ENCODE data around the gene SMC1A. TPM values are rescaled to one million over a fixed set of nuclear protein-coding genes. Genes with fewer than 3 reads are reported as not detected.
A peak's percentile ranks its signal among the peaks of the same experiment; 100 is the strongest.
"Not testable (repeated sequence)": the region's sequence is repeated elsewhere in the genome, so short reads cannot be mapped to it uniquely, and the experiment has no call there.

The SMC1A gene
- 48.1 TPM for total RNA-seq (ENCODE audit: unreplicated experiment)
- long read RNA-seq, partial matches to known transcripts: 13 of 16 reads
- long read RNA-seq, other reads (novel, unspliced or antisense): 3 of 16 reads

DNA sequence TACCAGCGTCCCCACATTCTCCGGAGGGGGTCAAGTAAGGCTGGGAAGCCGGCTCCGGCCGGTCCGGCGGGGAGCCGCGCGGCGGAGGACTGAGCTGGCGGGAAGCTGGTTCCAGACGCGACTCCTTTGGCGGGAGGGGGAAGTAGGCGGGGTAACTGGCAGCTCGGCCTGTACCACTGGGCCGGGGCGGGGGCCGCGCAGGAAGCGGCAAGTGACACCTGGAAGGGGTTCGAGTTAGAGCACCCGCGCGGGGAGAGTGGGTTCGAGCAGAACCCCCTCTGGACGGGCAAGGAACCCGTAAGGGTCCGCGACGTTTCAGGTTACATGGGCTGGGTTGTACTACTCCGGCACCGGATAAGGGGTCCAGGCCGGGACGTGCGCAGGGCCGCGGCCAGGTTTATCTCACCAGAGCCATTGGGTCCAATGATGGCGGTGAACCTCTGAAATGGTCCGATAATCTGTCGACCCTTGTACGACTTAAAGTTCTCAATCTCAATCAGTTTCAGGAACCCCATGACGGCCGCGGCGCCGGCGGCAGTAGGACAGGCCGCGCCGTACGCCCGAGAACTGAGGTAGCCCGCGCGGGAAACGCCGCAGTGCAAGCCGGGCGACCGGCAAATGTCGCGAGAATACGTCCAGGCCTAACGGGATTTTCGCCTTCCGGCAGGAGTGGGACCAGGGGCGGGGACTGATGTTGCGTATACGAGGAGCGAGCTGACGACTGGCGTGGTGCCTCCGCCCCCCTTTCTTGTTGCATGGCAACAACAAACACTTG, at the start of gene SMC1A:
SMC1A (minus strand) TSS at position 569 of the 775 bp plus-strand sequence; CDS start at position 515, 54 bp downstream.
- Mint-ChIP-seq H3K4me3 (ENCODE audit: unreplicated experiment) (peak within 1 kb of the TSS; percentile 99), H3K9me3 (ENCODE audit: unreplicated experiment) (peaks cover 5% of the 10 kb centered on the region), H3K4me1 (ENCODE audit: low read depth, unreplicated experiment) (peaks cover 5% of the 10 kb centered on the region), H3K36me3 (ENCODE audit: unreplicated experiment) (no peaks in the 10 kb centered on the region), H3K27ac (ENCODE audit: unreplicated experiment) (peak within 1 kb of the TSS; percentile 96), H3K27me3 (ENCODE audit: unreplicated experiment) (no peaks in the 10 kb centered on the region)
- TF ChIP-seq, protein P1, sequence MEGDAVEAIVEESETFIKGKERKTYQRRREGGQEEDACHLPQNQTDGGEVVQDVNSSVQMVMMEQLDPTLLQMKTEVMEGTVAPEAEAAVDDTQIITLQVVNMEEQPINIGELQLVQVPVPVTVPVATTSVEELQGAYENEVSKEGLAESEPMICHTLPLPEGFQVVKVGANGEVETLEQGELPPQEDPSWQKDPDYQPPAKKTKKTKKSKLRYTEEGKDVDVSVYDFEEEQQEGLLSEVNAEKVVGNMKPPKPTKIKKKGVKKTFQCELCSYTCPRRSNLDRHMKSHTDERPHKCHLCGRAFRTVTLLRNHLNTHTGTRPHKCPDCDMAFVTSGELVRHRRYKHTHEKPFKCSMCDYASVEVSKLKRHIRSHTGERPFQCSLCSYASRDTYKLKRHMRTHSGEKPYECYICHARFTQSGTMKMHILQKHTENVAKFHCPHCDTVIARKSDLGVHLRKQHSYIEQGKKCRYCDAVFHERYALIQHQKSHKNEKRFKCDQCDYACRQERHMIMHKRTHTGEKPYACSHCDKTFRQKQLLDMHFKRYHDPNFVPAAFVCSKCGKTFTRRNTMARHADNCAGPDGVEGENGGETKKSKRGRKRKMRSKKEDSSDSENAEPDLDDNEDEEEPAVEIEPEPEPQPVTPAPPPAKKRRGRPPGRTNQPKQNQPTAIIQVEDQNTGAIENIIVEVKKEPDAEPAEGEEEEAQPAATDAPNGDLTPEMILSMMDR (IDR thresholded peaks at IDR 0.05; ENCODE audit: partially characterized antibody, unreplicated experiment): no peak
- DNase-seq: peak; percentile 93

DNA sequence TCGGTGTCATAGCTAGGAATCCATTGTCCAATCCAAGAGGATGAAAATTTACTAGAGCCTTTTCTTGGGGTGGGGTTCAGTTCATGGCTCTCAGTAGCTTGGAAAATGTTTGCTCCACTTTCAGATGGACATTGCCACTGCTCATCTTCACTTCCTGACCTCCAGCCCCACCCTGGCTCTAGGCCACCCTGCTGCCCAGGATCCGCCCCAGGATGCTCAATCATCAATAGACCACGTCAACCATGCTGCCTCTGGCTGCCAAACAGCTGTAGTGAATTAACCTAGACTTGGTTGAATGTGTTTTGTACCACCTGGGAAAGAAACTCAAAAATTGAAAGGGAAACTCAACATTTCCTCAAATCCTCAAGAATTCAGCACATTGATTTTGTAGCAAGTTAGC, 48.9 kb upstream of the SMC1A start:
- peaks cover 2% of the 10 kb centered on the region for H3K9me3 Mint-ChIP-seq (ENCODE audit: unreplicated experiment)

DNA sequence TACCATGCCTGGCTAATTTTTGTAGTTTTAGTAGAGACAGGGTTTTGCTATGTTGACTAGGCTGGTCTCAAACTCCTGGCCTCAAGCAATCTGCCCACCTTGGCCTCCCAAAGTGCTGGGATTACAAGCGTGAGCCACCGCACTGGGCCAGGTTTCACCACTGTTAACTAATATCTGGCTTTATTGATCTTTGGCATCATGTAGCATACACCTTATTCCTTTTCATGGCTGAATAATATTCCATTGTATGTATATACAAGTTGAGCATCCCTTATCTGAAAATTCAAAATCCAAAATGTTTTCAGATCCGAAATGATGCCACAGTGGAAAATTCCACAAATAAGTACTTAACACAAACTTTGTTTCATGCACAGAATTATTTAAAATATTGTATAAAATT, 46.2 kb upstream of the SMC1A start:
- H3K4me3 Mint-ChIP-seq (ENCODE audit: unreplicated experiment); H3K27ac Mint-ChIP-seq (ENCODE audit: unreplicated experiment); H3K4me1 Mint-ChIP-seq (ENCODE audit: low read depth, unreplicated experiment); H3K27me3 Mint-ChIP-seq (ENCODE audit: unreplicated experiment); DNase-seq; H3K9me3 Mint-ChIP-seq (ENCODE audit: unreplicated experiment); H3K36me3 Mint-ChIP-seq (ENCODE audit: unreplicated experiment): not testable (repeated sequence)

More for the DNA sequence above, 48.9 kb upstream of the SMC1A start:
- no peak overlapping the region for H3K4me3 Mint-ChIP-seq (ENCODE audit: unreplicated experiment)
- H3K27ac Mint-ChIP-seq (ENCODE audit: unreplicated experiment): no peak overlapping the region
- no peaks in the 10 kb centered on the region for H3K36me3 Mint-ChIP-seq (ENCODE audit: unreplicated experiment)
- DNase-seq: no peak
- peaks cover 6% of the 10 kb centered on the region for H3K27me3 Mint-ChIP-seq (ENCODE audit: unreplicated experiment)
- TF ChIP-seq, protein P1 (IDR thresholded peaks at IDR 0.05; ENCODE audit: partially characterized antibody, unreplicated experiment): no peak
- H3K4me1 Mint-ChIP-seq (ENCODE audit: low read depth, unreplicated experiment): no peaks in the 10 kb centered on the region

DNA sequence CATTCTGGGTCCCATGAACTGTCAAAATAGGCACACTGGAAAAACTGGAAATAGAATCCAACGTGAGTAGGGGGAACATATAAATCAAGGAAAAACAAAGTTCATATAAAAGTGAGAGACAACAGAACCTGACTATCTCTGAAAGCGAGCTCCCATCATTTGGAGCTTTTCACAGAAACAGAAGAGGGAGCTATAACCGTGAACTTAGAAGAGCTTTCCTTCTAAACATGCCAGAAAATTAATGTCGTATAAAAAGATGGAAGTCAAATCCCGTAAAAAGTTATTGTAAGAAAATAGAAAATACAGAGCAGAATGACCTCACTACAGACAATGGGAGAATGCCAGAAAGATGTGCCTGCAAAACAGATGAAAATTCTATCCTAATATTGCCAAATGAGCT, 35.6 kb upstream of the SMC1A start:
- Mint-ChIP-seq H3K27me3 (ENCODE audit: unreplicated experiment) (no peaks in the 10 kb centered on the region), H3K4me3 (ENCODE audit: unreplicated experiment) (no peak overlapping the region), H3K36me3 (ENCODE audit: unreplicated experiment) (no peaks in the 10 kb centered on the region), H3K4me1 (ENCODE audit: low read depth, unreplicated experiment) (no peaks in the 10 kb centered on the region), H3K9me3 (ENCODE audit: unreplicated experiment) (no peaks in the 10 kb centered on the region), H3K27ac (ENCODE audit: unreplicated experiment) (no peak overlapping the region)
- no peak for DNase-seq
- TF ChIP-seq, protein P1 (IDR thresholded peaks at IDR 0.05; ENCODE audit: partially characterized antibody, unreplicated experiment): no peak

DNA sequence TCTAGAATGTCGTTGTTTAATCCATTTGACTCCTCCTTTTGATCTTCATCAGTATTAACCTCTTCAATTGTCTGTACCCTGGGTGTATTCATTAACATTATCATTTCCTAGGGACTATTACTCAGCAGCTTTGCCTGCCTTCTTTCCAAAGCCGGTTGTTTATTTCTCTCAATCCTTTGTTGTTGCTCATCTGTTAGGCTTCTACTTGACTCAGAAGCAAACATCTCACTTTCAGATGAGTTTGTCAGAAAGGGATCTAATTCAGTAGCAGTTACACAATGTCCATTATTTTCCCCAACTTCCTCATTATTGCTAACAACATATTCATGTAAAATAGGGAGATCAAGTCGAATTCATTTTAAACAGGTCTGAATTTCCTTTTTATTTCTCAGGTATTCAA, 33.8 kb upstream of the SMC1A start:
- no peak overlapping the region for H3K4me3 Mint-ChIP-seq (ENCODE audit: unreplicated experiment)
- TF ChIP-seq, protein P1 (IDR thresholded peaks at IDR 0.05; ENCODE audit: partially characterized antibody, unreplicated experiment): no peak
- H3K27ac Mint-ChIP-seq (ENCODE audit: unreplicated experiment): no peak overlapping the region
- H3K4me1 Mint-ChIP-seq (ENCODE audit: low read depth, unreplicated experiment): no peaks in the 10 kb centered on the region
- DNase-seq: no peak
- H3K36me3 Mint-ChIP-seq (ENCODE audit: unreplicated experiment): no peaks in the 10 kb centered on the region
- no peaks in the 10 kb centered on the region for H3K9me3 Mint-ChIP-seq (ENCODE audit: unreplicated experiment)
- H3K27me3 Mint-ChIP-seq (ENCODE audit: unreplicated experiment): no peaks in the 10 kb centered on the region

Data from glutamatergic neuron (in vitro differentiated cells).